ENCODE data around the gene HAGHL.
"Not testable (repeated sequence)": the region's sequence is repeated elsewhere in the genome, so short reads cannot be mapped to it uniquely, and the experiment has no call there.

HAGHL gene

GRCh38 chr16:760545-761343 is 33.8 kb downstream of the HAGHL start, which contains the start of gene MSLN:
Gene MSLN, plus strand, starts transcription at chr16:760734. Its CDS starts 1,947 bp downstream, at chr16:762681.
- no peak for DNase-seq

DNA sequence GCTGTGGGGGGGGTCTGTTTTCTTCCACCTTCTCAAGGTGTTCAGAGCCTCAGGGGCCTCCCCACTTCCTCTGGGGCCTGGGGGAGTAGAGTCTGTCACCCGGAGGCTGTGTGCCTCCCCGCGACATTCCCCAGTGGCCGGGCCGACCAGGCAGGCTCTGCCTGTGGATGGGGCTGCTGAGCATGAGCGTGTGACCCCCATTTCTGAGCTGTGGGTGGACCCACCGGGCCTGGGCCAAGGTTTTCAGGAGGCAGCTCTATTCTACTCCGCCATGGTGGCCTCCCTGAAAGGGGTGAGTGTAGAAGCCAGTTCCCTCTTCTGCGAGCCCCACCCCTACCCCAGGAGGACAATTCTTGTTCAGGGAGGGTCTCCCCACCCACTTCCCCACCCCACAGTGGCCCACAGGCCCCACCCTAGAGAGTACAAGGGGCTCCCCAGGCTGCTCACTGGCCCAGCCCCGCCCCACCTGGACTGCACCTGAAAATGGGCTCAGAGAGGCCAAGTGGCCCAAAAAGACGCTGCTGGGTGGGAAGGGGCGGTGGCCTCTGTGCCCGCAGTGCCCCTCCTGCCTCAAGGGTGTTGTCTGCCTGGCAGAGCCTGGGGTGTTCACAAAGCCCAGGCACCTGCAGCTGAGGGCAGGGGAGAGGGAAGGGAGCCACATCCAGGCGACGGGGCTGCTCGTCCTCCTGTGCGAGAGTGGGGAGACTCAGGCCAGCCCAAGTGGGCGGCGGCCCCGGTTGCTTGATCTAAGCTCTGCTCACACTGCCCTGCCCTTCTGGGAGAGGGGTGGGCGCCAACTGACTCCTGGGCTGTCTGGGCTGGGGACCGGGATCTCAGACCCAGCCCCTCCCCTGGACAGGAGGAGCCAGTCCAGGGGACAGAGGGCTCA is 35.0 kb downstream of the HAGHL start:
- no peak for DNase-seq

- no peak for DNase-seq
Measured at GRCh38 chr16:762595-763268, 35.8 kb downstream of the HAGHL start.

- DNase-seq: no peak
Measured at GRCh38 chr16:763369-764183, 36.7 kb downstream of the HAGHL start.

- DNase-seq: no peak
Measured at GRCh38 chr16:764184-764750, 37.4 kb downstream of the HAGHL start.

DNA sequence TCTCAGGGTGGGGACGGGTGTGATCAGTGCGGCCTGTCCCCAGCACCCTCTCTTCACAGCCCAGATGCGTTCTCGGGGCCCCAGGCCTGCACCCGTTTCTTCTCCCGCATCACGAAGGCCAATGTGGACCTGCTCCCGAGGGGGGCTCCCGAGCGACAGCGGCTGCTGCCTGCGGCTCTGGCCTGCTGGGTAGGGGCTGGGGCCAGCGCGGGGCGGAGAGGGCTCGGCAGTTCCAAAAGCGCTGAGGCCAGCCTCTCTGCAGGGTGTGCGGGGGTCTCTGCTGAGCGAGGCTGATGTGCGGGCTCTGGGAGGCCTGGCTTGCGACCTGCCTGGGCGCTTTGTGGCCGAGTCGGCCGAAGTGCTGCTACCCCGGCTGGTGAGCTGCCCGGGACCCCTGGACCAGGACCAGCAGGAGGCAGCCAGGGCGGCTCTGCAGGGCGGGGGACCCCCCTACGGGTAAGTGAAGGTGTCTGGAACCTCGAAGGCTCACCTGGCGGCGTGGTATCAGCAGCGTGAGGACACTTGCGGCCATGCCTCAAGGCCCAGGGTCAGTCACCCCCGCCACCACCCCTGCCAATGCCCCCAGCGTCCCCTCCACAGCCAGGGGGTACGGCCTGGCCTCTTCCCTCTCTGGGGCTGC is 38.1 kb downstream of the HAGHL start:
- no peak for DNase-seq

DNA sequence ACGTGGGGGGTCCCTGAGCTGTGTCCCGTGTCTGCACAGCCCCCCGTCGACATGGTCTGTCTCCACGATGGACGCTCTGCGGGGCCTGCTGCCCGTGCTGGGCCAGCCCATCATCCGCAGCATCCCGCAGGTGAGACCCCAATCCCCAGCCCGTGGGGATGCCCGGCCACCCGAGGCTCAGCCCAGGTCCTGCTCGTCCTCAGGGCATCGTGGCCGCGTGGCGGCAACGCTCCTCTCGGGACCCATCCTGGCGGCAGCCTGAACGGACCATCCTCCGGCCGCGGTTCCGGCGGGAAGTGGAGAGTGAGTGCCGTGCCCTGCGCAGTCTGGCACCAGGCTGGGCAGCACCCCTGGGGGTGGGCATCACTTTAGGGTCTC is 38.6 kb downstream of the HAGHL start:
- DNase-seq: no peak

DNA sequence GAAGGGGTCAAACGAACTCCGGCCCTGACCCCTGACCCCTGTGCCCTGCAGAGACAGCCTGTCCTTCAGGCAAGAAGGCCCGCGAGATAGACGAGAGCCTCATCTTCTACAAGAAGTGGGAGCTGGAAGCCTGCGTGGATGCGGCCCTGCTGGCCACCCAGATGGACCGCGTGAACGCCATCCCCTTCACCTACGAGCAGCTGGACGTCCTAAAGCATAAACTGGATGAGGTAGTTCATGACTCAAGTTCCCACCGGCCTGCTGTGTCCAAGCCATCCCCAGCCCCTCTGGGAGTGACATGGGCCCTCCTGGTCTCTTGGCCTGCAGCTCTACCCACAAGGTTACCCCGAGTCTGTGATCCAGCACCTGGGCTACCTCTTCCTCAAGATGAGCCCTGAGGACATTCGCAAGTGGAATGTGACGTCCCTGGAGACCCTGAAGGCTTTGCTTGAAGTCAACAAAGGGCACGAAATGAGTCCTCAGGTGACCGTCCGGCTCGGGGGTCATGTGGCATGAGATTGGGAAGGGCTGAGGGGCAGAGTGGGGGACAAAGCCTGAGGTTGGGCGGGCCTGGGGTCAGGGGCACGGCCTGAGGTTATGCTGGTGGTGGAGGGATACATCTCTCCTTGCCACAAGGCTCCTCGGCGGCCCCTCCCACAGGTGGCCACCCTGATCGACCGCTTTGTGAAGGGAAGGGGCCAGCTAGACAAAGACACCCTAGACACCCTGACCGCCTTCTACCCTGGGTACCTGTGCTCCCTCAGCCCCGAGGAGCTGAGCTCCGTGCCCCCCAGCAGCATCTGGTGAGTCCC is 39.3 kb downstream of the HAGHL start:
- DNase-seq: no peak

DNA sequence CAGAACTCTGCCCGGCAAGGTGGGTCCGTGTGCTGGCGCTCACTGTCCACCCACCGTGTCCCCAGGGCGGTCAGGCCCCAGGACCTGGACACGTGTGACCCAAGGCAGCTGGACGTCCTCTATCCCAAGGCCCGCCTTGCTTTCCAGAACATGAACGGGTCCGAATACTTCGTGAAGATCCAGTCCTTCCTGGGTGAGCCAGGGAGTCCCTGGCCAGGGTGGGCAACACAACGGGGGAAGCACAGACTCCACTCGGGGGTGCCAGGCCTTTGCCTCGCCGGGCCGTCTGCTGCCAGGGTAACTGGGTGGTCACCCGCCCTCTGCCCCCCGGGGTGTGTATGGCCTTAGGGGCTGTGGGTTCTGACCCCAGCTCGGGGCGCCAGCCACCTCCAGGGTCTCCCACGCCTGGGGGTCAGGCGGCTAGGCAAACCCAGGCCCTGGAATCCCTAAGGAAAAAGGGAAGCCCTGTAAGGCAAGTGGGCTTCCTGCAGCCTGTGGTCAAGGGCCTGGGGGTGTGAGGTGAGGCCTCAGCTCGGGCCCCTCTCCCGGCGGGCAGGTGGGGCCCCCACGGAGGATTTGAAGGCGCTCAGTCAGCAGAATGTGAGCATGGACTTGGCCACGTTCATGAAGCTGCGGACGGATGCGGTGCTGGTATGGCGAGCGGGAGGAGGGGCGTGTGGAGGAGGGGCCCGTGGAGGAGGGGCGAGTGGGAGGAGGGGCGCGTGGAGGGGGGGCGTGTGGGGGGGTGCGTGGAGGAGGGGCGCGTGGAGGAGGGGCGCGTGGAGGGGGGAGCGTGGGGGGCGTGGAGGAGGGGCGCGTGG is 40.1 kb downstream of the HAGHL start:
- DNase-seq: no peak

DNA sequence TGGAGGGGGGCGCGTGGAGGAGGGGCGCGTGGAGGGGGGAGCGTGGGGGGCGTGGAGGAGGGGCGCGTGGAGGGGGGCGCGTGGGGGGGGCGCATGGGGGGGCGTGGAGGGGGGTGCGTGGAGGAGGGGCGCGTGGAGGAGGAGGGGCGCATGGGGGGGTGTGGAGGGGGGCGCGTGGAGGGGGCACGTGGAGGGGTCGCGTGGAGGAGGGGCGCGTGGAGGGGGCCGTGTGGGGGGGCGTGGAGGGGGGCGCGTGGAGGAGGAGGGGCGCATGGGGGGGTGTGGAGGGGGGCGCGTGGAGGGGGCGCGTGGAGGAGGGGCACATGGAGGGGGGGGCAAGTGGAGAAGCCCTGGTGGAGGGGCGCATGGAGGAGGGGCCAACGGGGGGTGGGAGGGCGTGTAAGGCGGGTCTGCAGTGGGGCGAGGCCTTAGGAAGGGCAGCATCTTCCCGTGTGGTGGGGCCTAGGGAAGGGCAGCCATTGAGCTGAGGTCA is 40.9 kb downstream of the HAGHL start:
- no peak for DNase-seq

DNA sequence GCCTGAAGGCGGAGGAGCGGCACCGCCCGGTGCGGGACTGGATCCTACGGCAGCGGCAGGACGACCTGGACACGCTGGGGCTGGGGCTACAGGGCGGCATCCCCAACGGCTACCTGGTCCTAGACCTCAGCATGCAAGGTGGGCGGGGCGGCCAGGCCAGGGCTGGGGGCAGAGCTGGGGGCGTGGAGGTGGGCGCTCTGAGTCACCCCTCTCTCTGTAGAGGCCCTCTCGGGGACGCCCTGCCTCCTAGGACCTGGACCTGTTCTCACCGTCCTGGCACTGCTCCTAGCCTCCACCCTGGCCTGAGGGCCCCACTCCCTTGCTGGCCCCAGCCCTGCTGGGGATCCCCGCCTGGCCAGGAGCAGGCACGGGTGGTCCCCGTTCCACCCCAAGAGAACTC is 41.5 kb downstream of the HAGHL start:
- DNase-seq: no peak

- DNase-seq: no peak
Measured at GRCh38 chr16:769184-769784, 42.4 kb downstream of the HAGHL start.

DNA sequence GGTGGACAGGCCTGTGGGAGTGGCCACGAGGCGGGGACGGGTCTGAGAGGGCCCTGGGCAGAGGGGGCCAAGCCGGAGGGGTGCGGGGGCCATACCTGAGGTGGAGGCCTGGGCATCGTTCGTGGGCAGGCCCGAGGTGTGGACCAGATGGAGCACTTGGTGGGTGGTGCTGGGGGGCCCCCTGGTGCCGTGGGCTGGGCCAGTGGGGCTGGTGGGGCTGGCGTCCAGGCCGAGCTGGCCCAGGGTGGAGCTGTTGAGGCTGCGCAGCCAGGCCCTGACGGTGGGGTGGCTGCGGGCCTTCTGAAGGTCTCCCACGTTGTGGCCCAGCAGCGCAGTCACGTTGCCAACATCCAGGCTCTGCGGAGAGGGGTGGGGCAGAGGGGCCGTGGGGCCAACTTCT is 43.0 kb downstream of the HAGHL start:
- no peak for DNase-seq

- no peak for DNase-seq
Measured at GRCh38 chr16:770411-770810, 43.5 kb downstream of the HAGHL start.

- DNase-seq: no peak
Measured at GRCh38 chr16:772959-773358, 46.1 kb downstream of the HAGHL start.

- no peak for DNase-seq
Measured at GRCh38 chr16:774086-775001, 47.4 kb downstream of the HAGHL start.

DNA sequence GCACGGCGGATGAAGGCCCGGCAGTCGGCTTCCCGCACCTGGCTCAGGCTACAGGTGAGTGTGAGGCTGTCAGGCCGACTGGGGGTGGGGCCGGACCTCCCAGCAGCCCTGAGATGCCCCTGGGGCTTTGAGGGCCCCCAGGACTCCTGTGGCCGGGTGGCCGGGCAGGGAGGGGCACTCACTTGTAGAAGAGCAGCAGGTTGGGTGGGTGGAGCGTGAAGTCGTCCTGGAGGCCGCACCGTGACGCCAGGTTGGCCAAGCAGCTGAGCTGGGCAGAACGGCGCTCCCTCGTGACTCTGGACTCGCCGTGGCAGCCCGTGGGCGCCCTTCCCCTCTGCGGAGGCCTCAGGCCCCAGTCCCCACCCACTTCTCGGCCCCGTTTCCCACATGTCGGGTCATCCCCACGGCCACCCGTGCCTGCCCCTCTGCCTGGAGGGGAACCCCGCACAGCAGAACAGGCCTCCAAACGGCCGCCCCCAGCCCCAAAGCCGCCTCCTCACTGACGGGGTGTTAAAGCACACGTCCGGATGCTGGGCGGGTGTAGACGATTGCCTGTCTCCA is 48.4 kb downstream of the HAGHL start:
- no peak for DNase-seq

- DNase-seq: not testable (repeated sequence)
Measured at GRCh38 chr16:776298-776697, 49.4 kb downstream of the HAGHL start.
